ENCODE data around the gene COL4A2. TPM values are rescaled to one million over a fixed set of nuclear protein-coding genes. Genes with fewer than 3 reads are reported as not detected.

The COL4A2 gene
- polyA plus RNA-seq, 1 experiment: 886 TPM

DNA sequence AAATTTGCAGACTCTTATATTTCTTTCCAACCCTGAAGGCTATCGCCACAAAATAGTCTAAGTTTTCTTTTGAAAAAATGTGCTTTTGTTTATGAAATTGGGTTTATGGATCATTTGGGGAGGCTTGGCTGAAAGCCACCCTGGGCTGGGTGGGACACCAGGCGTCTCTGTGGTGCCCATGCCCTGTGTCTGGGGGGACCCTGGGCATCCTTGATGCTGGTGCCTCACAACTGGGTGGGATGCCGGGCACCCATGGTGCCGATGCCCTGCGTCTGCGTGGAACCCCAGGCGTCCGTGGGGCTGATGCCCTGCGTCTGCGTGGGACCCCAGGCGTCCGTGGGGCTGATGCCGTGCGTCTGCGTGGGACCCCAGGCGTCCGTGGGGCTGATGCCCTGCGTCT is 149.5 kb downstream of the COL4A2 start:
- H3K4me3 ChIP-seq (ENCODE audit: low read depth, low read length): no peak overlapping the region
- DNase-seq (ENCODE audit: low read depth): no peak
- POLR2A ChIA-PET: no interaction called here
- H3K36me3 ChIP-seq (ENCODE audit: control insufficient read depth, insufficient read depth, low read length): peaks cover 26% of the 10 kb centered on the region
- TF ChIP-seq, protein P1, sequence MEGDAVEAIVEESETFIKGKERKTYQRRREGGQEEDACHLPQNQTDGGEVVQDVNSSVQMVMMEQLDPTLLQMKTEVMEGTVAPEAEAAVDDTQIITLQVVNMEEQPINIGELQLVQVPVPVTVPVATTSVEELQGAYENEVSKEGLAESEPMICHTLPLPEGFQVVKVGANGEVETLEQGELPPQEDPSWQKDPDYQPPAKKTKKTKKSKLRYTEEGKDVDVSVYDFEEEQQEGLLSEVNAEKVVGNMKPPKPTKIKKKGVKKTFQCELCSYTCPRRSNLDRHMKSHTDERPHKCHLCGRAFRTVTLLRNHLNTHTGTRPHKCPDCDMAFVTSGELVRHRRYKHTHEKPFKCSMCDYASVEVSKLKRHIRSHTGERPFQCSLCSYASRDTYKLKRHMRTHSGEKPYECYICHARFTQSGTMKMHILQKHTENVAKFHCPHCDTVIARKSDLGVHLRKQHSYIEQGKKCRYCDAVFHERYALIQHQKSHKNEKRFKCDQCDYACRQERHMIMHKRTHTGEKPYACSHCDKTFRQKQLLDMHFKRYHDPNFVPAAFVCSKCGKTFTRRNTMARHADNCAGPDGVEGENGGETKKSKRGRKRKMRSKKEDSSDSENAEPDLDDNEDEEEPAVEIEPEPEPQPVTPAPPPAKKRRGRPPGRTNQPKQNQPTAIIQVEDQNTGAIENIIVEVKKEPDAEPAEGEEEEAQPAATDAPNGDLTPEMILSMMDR (IDR thresholded peaks at IDR 0.05; ENCODE audit: insufficient read depth, low read depth, low read length): no peak
- no peaks in the 10 kb centered on the region for H3K27me3 ChIP-seq (ENCODE audit: control insufficient read depth, insufficient read depth, low read length)
- CTCF ChIA-PET: interaction anchor here (1.0 to 1.4 kb wide), 3 partner anchors 13 to 189 kb away, joined by 3 to 9 read pairs (median 3); no protein-coding TSS in a partner anchor

DNA sequence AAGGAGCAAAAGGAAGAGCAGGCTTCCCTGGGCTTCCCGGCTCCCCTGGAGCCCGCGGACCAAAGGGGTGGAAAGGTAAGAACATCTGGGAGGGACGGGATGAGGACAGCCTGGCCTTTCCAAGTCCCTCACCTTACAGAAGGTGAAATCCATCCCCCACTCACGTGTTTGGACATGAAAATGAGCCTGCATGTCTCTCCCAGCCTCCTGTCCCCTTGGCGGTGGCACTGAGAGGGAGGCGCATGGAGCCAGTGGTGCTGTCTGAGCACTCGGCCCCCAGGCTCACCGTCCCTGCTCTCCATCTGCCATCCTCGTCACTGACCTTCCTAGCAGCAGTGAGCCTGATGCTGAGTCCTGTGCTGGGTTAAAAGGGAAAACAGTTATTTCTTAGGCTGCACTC is 150.3 kb downstream of the COL4A2 start:
- no peak for DNase-seq (ENCODE audit: low read depth)
- POLR2A ChIA-PET: no interaction called here
- H3K27me3 ChIP-seq (ENCODE audit: control insufficient read depth, insufficient read depth, low read length): no peaks in the 10 kb centered on the region
- TF ChIP-seq, protein P1 (IDR thresholded peaks at IDR 0.05; ENCODE audit: insufficient read depth, low read depth, low read length): no peak
- CTCF ChIA-PET: no interaction called here
- peaks cover 30% of the 10 kb centered on the region for H3K36me3 ChIP-seq (ENCODE audit: control insufficient read depth, insufficient read depth, low read length)
- H3K4me3 ChIP-seq (ENCODE audit: low read depth, low read length): no peak overlapping the region

GRCh38 chr13:110458017-110458416 is 150.9 kb downstream of the COL4A2 start:
- POLR2A ChIA-PET: no interaction called here
- no peak for DNase-seq (ENCODE audit: low read depth)
- H3K27me3 ChIP-seq (ENCODE audit: control insufficient read depth, insufficient read depth, low read length): no peaks in the 10 kb centered on the region
- H3K4me3 ChIP-seq (ENCODE audit: low read depth, low read length): no peak overlapping the region
- H3K36me3 ChIP-seq (ENCODE audit: control insufficient read depth, insufficient read depth, low read length): peaks cover 34% of the 10 kb centered on the region
- CTCF ChIA-PET: interaction anchor here (0.6 kb wide), 1 partner anchor 157 kb away, joined by 3 read pairs; the partner anchor contains the start of gene NAXD
- TF ChIP-seq, protein P1 (IDR thresholded peaks at IDR 0.05; ENCODE audit: insufficient read depth, low read depth, low read length): no peak

GRCh38 chr13:110458594-110459365 is 151.7 kb downstream of the COL4A2 start:
- Histone ChIP-seq H3K27me3 (ENCODE audit: control insufficient read depth, insufficient read depth, low read length) (no peaks in the 10 kb centered on the region), H3K36me3 (ENCODE audit: control insufficient read depth, insufficient read depth, low read length) (peaks cover 36% of the 10 kb centered on the region), H3K4me3 (ENCODE audit: low read depth, low read length) (no peak overlapping the region)
- no peak for DNase-seq (ENCODE audit: low read depth)
- ChIA-PET POLR2A (no interaction called here), CTCF (interaction anchor here (0.6 kb wide), 1 partner anchor 156 kb away, joined by 3 read pairs; the partner anchor contains the start of gene NAXD)
- TF ChIP-seq, protein P1 (IDR thresholded peaks at IDR 0.05; ENCODE audit: insufficient read depth, low read depth, low read length): no peak

- H3K27me3 ChIP-seq (ENCODE audit: control insufficient read depth, insufficient read depth, low read length): no peaks in the 10 kb centered on the region
- POLR2A ChIA-PET: no interaction called here
- CTCF ChIA-PET: interaction anchor here (0.6 to 0.9 kb wide), 2 partner anchors 61 to 240 kb away, joined by 3 to 4 read pairs; no protein-coding TSS in a partner anchor
- TF ChIP-seq, protein P1 (IDR thresholded peaks at IDR 0.05; ENCODE audit: insufficient read depth, low read depth, low read length): no peak
- H3K4me3 ChIP-seq (ENCODE audit: low read depth, low read length): no peak overlapping the region
- no peak for DNase-seq (ENCODE audit: low read depth)
- peaks cover 46% of the 10 kb centered on the region for H3K36me3 ChIP-seq (ENCODE audit: control insufficient read depth, insufficient read depth, low read length)
Measured at GRCh38 chr13:110462091-110462490, 155.0 kb downstream of the COL4A2 start.
